ENCODE data around the gene HPRT1.

- TF ChIP-seq EZH2phosphoT487 (IDR thresholded peaks at IDR 0.05; ENCODE audit: borderline replicate concordance, low read length): no peak
- TF ChIP-seq, protein P1, sequence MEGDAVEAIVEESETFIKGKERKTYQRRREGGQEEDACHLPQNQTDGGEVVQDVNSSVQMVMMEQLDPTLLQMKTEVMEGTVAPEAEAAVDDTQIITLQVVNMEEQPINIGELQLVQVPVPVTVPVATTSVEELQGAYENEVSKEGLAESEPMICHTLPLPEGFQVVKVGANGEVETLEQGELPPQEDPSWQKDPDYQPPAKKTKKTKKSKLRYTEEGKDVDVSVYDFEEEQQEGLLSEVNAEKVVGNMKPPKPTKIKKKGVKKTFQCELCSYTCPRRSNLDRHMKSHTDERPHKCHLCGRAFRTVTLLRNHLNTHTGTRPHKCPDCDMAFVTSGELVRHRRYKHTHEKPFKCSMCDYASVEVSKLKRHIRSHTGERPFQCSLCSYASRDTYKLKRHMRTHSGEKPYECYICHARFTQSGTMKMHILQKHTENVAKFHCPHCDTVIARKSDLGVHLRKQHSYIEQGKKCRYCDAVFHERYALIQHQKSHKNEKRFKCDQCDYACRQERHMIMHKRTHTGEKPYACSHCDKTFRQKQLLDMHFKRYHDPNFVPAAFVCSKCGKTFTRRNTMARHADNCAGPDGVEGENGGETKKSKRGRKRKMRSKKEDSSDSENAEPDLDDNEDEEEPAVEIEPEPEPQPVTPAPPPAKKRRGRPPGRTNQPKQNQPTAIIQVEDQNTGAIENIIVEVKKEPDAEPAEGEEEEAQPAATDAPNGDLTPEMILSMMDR (IDR thresholded peaks at IDR 0.05; ENCODE audit: low read depth, low read length, poor library complexity, severe bottlenecking): no peak
Measured at GRCh38 chrX:134454506-134454905, 5.5 kb upstream of the HPRT1 start.
